OCI-LY1 (cell line): ENCODE results near the gene HYAL2.

Experiments
- EZH2 ChIP-seq: fragments of 200-600 bp; sonication (generic), shearing (Covaris generic); IDR thresholded peaks from 2 replicates; pipeline ENCODE4 v1.8.0; 2017; ENCODE audit warnings: borderline replicate concordance, mixed run types, mild to moderate bottlenecking, antibody characterized with exemption, low read length, moderate library complexity, mixed read lengths
- TF ChIP-seq, protein P1 (sequence below): fragments of 200-600 bp; sonication (generic), shearing (Covaris generic); IDR thresholded peaks from 2 replicates; pipeline ENCODE4 v1.5.1; 2017; ENCODE audit warnings: mild to moderate bottlenecking, antibody characterized with exemption, low read length, moderate library complexity, mixed read lengths

DNA sequence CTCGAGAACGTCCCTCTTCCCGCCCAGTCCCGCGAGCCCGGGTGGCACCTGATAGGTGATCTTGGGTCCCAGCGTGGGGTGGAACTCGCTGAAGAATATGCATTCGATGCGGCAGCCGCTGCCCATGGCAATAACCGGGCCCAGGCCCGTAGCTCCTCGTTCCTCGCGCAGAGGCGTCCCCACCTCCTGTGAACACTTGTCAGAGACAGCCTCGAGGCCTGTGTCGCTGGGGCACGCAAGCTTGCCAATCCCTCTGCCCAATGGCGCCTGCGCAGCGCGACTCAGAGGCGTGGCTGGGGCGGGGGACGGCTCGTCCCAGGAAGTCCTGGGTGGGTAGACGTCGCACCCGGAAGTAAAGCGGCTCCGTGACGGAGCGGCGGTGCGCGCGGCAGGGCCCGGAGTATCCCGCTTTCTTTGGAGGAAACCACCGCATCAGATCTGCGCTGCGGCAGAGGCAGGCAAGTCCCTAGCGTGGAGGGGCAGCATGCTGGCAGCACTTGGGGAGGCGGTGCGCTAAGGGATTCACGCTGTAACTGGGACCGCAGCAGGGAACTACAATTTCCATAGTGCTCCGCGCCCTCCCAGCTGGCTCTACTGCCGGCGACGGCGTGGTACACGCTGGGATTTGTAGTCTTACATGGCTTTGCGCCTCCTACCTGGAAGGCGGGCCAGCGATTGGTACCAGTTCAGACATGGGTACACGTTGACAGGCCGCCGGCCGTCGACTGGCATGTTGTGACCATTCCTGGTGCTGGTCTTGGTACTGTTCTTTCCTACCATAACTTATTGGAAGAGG, 28.2 kb upstream of the HYAL2 start, which contains the start of the genes CYB561D2 and NPRL2:
- TF ChIP-seq, protein P1, sequence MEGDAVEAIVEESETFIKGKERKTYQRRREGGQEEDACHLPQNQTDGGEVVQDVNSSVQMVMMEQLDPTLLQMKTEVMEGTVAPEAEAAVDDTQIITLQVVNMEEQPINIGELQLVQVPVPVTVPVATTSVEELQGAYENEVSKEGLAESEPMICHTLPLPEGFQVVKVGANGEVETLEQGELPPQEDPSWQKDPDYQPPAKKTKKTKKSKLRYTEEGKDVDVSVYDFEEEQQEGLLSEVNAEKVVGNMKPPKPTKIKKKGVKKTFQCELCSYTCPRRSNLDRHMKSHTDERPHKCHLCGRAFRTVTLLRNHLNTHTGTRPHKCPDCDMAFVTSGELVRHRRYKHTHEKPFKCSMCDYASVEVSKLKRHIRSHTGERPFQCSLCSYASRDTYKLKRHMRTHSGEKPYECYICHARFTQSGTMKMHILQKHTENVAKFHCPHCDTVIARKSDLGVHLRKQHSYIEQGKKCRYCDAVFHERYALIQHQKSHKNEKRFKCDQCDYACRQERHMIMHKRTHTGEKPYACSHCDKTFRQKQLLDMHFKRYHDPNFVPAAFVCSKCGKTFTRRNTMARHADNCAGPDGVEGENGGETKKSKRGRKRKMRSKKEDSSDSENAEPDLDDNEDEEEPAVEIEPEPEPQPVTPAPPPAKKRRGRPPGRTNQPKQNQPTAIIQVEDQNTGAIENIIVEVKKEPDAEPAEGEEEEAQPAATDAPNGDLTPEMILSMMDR: no peak
- TF ChIP-seq EZH2: no peak
